Activated T-cell treated with anti-CD3 and anti-CD28 coated beads, Interleukin-2, amount 50 U/mL, for 1 hour (primary cell): Measurements from ENCODE around the gene TMC6.

Experiments used
- DNase-seq: peaks from one replicate; pipeline ENCODE4 v3.0.0-alpha.2; 2020

Gene TMC6

DNA sequence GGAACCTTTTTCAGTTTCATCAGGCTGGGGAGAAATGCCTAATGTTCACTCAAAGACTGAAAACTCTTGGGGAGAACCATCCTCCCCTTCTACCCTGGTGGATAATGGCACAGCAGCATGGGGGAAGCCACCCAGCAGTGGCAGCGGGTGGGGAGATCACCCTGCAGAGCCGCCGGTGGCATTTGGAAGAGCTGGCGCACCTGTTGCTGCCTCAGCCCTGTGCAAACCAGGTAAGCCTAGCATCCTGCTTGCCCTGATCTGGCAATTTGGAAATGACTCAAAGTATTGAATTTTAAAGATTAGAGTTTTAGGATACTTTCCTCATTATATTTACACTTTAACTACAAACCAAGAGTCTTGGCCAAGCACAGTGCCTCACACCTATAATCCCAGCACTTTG, 63.8 kb downstream of the TMC6 start:
- DNase-seq: no peak

DNA sequence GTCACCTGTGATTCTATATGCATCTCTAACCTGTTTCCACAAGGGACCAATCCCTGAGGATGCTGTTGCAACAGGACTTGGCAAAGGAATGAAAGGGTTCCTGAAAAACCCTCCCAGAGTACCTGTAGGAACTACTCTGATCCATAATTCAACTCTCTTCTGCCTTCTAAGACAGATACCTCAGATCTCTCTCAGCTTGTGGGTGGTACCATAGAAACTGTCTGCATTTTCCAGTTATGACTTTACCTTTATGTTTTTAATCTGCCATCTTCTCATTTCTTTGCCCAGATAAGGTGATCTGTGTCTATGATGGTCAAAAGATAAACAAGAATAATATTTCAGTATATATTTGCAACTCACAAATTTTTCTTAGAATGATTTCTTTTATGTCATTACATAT, 65.1 kb downstream of the TMC6 start:
- no peak for DNase-seq

DNA sequence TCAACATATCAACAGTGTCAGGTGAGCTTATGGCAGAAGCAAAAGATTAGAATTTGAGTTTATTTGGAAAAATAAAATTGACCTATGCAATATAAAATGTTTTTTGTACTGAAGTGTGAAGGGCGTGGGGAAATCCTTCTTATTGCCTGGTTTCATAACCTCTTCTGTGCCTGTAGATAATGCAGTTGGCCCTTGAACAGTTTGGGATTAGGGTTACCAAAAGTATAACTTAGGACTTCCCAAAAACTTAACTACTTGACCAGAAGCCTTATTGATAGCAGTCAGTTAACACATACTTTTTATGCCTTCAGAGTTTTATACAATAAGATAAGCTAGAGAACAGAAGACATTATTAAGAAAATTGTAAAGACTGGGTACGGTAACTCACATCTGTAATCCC, 66.0 kb downstream of the TMC6 start:
- no peak for DNase-seq
